GM23338 (cell line): ENCODE results near the gene PCDHGB4.
"Not testable (repeated sequence)": the region's sequence is repeated elsewhere in the genome, so short reads cannot be mapped to it uniquely, and the experiment has no call there.

ENCODE experiments used
- CREB1 ChIP-seq: fragments of 250-450 bp; sonication (Bioruptor Pico); IDR thresholded peaks from 2 replicates; pipeline ENCODE4 v1.5.0; 2020; ENCODE audit warnings: low read depth, mild to moderate bottlenecking, moderate library complexity
- EZH2 ChIP-seq: fragments of 200-600 bp; sonication (generic); IDR thresholded peaks from one replicate; pipeline ENCODE4 v1.8.0; 2017; ENCODE audit warnings: antibody characterized with exemption, mild to moderate bottlenecking, low read depth; ENCODE audit not compliant: unreplicated experiment
- EZH2phosphoT487 ChIP-seq: fragments of 200-600 bp; sonication (generic); IDR thresholded peaks from one replicate; pipeline ENCODE4 v1.8.1; 2018; ENCODE audit warnings: antibody characterized with exemption; ENCODE audit not compliant: unreplicated experiment
- JUNB ChIP-seq: IDR thresholded peaks from one replicate; pipeline ENCODE4 v1.6.1; 2016; ENCODE audit warnings: antibody characterized with exemption; ENCODE audit not compliant: unreplicated experiment
- POLR2AphosphoS5 ChIP-seq: IDR thresholded peaks from 2 replicates; pipeline ENCODE4 v1.6.1; 2016; ENCODE audit warnings: antibody characterized with exemption, low read depth
- ZNF114 ChIP-seq: fragments of 250-450 bp; sonication (Bioruptor Pico); IDR thresholded peaks from 2 replicates; pipeline ENCODE4 v1.5.0; 2020; ENCODE audit warnings: mild to moderate bottlenecking, moderate library complexity
- ZNF331 ChIP-seq: fragments of 250-450 bp; sonication (Bioruptor Pico); IDR thresholded peaks from 2 replicates; pipeline ENCODE4 v1.5.0; 2020; ENCODE audit warnings: low read depth, mild to moderate bottlenecking, moderate library complexity
- TF ChIP-seq, protein P1 (sequence below), 2 experiments: fragments of 200-600 bp in 1 of 2; sonication (generic) in 1 of 2; conservative IDR thresholded peaks; 2 replicates each; pipeline versions ENCODE4 v1.5.1 to v1.6.1; 2016 to 2017; ENCODE audit warnings: antibody characterized with exemption in 2 of 2, low read depth in 2 of 2, mild to moderate bottlenecking in 2 of 2, moderate library complexity in 1 of 2
- TF ChIP-seq, protein P2 (sequence below): IDR thresholded peaks from one replicate; pipeline ENCODE4 v1.6.1; 2018; ENCODE audit warnings: antibody characterized with exemption; ENCODE audit not compliant: unreplicated experiment
- TF ChIP-seq, protein P3 (sequence below): IDR thresholded peaks from 2 replicates; pipeline ENCODE4 v1.6.1; 2016; ENCODE audit warnings: antibody characterized with exemption

DNA sequence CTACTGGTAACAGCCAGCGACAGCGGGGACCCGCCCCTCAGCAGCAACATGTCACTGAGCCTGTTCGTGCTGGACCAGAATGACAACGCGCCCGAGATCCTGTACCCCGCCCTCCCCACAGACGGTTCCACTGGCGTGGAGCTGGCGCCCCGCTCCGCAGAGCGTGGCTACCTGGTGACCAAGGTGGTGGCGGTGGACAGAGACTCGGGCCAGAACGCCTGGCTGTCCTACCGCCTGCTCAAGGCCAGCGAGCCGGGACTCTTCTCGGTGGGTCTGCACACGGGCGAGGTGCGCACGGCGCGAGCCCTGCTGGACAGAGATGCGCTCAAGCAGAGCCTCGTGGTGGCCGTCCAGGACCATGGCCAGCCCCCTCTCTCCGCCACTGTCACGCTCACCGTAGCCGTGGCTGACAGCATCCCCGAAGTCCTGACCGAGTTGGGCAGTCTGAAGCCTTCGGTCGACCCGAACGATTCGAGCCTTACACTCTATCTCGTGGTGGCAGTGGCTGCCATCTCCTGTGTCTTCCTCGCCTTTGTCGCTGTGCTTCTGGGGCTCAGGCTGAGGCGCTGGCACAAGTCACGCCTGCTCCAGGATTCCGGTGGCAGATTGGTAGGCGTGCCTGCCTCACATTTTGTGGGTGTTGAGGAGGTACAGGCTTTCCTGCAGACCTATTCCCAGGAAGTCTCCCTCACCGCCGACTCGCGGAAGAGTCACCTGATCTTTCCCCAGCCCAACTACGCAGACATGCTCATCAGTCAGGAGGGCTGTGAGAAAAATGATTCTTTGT is 7.1 kb downstream of the PCDHGB4 start:
- TF ChIP-seq, protein P1, sequence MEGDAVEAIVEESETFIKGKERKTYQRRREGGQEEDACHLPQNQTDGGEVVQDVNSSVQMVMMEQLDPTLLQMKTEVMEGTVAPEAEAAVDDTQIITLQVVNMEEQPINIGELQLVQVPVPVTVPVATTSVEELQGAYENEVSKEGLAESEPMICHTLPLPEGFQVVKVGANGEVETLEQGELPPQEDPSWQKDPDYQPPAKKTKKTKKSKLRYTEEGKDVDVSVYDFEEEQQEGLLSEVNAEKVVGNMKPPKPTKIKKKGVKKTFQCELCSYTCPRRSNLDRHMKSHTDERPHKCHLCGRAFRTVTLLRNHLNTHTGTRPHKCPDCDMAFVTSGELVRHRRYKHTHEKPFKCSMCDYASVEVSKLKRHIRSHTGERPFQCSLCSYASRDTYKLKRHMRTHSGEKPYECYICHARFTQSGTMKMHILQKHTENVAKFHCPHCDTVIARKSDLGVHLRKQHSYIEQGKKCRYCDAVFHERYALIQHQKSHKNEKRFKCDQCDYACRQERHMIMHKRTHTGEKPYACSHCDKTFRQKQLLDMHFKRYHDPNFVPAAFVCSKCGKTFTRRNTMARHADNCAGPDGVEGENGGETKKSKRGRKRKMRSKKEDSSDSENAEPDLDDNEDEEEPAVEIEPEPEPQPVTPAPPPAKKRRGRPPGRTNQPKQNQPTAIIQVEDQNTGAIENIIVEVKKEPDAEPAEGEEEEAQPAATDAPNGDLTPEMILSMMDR (conservative IDR thresholded peaks at IDR 0.05; ENCODE audit: low read depth in 2 of 2): not testable (repeated sequence)
- not testable (repeated sequence) for TF ChIP-seq EZH2; POLR2AphosphoS5; EZH2phosphoT487; ZNF114; JUNB; CREB1 (CRISPR knock-in tag); ZNF331 (CRISPR knock-in tag)
- TF ChIP-seq, protein P2, sequence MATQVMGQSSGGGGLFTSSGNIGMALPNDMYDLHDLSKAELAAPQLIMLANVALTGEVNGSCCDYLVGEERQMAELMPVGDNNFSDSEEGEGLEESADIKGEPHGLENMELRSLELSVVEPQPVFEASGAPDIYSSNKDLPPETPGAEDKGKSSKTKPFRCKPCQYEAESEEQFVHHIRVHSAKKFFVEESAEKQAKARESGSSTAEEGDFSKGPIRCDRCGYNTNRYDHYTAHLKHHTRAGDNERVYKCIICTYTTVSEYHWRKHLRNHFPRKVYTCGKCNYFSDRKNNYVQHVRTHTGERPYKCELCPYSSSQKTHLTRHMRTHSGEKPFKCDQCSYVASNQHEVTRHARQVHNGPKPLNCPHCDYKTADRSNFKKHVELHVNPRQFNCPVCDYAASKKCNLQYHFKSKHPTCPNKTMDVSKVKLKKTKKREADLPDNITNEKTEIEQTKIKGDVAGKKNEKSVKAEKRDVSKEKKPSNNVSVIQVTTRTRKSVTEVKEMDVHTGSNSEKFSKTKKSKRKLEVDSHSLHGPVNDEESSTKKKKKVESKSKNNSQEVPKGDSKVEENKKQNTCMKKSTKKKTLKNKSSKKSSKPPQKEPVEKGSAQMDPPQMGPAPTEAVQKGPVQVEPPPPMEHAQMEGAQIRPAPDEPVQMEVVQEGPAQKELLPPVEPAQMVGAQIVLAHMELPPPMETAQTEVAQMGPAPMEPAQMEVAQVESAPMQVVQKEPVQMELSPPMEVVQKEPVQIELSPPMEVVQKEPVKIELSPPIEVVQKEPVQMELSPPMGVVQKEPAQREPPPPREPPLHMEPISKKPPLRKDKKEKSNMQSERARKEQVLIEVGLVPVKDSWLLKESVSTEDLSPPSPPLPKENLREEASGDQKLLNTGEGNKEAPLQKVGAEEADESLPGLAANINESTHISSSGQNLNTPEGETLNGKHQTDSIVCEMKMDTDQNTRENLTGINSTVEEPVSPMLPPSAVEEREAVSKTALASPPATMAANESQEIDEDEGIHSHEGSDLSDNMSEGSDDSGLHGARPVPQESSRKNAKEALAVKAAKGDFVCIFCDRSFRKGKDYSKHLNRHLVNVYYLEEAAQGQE: not testable (repeated sequence)
- TF ChIP-seq, protein P3, sequence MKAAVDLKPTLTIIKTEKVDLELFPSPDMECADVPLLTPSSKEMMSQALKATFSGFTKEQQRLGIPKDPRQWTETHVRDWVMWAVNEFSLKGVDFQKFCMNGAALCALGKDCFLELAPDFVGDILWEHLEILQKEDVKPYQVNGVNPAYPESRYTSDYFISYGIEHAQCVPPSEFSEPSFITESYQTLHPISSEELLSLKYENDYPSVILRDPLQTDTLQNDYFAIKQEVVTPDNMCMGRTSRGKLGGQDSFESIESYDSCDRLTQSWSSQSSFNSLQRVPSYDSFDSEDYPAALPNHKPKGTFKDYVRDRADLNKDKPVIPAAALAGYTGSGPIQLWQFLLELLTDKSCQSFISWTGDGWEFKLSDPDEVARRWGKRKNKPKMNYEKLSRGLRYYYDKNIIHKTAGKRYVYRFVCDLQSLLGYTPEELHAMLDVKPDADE: not testable (repeated sequence)
